ENCODE data around the gene ATXN7L2. TPM values are rescaled to one million over a fixed set of nuclear protein-coding genes. Genes with fewer than 3 reads are reported as not detected.
"Not testable (repeated sequence)": the region's sequence is repeated elsewhere in the genome, so short reads cannot be mapped to it uniquely, and the experiment has no call there.

ATXN7L2 gene, protein sequence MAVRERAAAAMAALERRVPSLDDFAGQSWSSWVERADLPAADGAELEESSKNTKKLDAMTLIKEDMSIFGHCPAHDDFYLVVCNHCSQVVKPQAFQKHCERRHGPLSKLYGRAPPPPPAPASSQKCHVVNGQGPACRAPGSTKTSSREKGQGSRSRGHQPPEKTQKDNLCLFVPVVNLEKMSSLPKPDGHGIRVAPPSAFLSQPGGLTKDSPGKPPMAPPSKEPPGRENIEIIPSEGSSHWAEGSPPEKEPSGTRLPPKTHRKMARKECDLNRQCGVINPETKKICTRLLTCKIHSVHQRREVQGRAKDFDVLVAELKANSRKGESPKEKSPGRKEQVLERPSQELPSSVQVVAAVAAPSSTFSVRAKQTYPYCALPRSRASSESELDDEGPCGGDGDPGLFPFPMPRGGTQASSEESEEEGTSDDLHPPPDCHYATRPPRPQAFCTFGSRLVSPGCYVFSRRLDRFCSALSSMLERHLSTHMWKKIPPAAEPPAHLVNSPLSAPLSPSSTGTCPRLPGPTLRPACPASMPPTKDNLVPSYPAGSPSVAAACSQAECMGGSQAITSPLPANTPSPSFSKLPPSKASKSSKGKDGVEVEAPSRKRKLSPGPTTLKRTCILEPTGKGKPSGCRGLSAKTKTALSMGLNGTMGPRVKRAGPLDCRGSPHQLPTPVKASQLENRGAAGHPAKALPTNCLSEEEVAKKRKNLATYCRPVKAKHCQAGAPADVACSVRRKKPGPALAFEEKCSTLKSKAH
- total RNA-seq: 5.0 TPM

DNA sequence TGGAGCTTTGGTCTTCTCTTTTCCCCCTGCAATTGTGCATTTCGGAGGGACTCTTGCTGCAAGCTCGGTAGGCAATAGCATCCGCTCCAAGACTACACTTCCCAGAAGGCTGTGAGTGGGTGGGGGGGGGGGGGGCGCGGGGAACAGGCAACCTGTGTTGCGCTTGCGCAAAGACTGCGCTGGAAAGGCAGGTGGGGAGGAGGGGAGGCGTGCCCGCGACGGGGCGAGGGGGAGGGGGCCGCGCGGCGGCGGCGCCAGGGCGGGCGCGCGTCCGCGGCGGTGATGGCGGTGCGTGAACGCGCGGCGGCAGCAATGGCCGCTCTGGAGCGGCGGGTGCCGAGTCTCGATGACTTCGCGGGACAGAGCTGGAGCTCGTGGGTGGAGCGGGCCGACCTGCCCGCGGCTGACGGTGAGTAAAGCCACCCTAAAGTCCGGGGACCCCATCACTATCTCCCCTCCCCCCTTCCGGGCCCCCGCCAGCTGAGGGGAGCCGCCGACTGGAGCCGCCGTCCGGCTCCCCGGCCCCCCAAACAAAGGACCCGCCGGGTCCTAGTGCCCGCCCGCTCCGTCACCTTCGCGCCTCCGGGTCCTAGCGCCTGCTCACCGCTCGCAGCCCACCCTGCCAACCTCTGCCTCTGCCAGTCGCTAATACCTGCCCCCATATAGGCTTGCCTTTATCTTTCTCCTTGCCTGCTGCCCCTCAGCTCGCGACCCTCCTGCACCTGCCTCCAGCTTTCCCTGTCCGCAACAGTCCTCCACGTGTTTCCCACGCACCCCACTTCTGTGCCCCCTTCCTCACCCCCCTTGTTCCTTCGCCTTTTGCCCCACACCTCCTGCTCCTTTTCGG is at the start of gene ATXN7L2:
Gene ATXN7L2 (plus strand): TSS at position 234 of the 847 bp plus-strand sequence. CDS start 49 bp downstream, at position 283.
- DNase-seq (ENCODE audit: low spot score) (peak; percentile 95), ATAC-seq (peak; percentile 90)
- intact Hi-C loops (cut with DNase I): no loop called here

DNA sequence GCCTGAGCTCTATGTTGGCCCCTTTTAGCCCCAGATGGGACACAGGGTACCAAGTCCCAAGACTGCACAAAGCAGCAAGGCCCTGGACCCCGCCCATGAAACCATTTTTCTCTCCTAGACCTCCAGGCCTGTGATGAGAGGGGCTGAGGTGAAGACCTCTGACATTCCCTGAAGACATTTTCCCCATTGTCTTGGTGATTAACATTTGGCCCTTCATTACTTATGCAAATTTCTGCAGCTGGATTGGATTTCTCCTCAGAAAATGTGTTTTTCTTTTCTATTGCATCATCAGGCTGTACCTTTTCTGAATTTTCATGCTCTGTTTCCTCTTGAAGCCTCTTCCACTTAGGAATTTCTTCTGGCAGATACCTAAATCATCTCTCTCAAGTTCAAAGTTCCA is 49.2 kb upstream of the ATXN7L2 start:
- DNase-seq (ENCODE audit: low spot score) (no peak), ATAC-seq (no peak)
- intact Hi-C loops (cut with DNase I): no loop called here

DNA sequence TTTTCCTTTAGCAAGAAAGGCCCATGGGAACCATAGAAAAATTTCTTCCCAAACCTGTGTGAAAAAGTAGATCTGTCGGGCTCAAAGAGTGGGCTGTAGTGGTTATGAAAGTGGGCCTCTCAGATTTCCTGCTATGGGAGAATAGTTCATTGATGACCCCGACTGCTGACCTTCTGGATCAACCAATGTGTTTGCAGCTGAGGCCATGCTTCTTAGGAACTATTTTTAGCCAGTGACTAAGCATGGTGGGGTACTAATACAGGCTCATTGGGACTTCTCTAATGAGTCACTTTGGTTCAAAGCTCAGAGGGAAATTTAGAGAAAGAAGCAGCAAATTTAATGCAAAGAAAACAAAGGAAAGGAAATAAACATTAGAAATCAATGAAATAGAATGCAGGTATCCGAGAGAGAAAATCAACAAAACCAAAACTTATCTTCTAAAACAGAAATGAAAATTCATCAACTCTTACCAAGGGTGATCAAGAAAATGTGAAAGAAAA is 44.9 kb upstream of the ATXN7L2 start:
- intact Hi-C loops (cut with DNase I): no loop called here
- DNase-seq (ENCODE audit: low spot score) (no peak), ATAC-seq (no peak)

DNA sequence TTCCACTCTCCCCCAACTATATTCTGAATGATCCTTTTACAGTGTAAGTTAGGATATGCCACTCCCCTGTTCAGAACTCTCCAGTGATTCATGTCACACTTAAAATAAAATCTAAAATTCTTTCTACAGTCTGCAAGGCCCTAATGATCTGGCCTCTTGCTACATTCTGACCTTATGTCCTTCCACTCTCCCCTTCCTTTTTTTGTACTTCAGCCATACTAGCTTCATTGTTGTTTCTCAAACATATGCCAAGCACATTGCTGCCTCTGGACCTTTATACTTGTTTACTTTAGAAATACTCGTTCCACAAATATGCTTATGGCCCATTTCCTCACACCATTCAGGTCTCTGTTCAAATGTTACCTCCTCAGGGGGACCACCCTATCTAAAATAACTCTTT is 42.6 kb upstream of the ATXN7L2 start:
- DNase-seq (ENCODE audit: low spot score) (no peak), ATAC-seq (no peak)
- intact Hi-C loops (cut with DNase I): no loop called here

DNA sequence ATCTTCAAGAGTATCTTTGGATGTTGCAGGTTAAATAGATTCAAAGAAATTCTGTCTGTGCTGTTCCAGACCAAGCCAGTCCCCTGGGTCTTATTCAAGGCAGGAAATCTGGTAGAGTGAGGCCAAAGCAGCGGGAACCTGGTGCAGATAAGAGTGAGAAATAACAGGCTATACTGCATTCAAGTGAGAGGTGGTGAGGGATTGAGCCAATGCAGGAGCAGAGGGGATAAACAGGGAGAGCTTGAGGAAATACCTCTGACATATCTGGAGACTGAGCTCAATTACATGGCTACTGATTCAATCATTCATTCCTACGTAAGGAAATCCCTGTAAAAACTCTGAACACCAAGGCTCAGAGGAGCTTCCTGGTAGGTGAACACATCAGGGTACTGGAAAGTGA is 40.2 kb upstream of the ATXN7L2 start:
- DNase-seq (ENCODE audit: low spot score) (no peak), ATAC-seq (no peak)
- intact Hi-C loops (cut with DNase I): no loop called here

DNA sequence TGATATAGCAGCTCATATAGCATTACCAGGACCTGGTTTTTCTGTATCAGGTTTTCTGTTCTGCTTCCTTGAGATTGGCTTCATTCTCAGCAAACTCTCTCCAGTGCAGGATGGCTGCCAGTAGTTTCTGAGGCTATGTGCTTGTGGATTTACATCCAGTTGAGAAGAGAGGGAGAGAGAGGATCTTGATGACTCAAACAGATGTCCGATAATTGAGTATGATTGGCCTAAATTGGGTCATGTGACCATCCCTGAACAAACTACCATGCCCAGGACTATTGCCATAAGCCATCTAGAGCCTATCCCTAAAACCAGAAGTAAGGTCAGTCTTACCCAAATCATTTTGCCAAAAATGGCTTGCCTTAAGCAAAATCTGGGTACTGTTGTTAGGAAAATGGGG is 39.4 kb upstream of the ATXN7L2 start:
- ATAC-seq: no peak

DNA sequence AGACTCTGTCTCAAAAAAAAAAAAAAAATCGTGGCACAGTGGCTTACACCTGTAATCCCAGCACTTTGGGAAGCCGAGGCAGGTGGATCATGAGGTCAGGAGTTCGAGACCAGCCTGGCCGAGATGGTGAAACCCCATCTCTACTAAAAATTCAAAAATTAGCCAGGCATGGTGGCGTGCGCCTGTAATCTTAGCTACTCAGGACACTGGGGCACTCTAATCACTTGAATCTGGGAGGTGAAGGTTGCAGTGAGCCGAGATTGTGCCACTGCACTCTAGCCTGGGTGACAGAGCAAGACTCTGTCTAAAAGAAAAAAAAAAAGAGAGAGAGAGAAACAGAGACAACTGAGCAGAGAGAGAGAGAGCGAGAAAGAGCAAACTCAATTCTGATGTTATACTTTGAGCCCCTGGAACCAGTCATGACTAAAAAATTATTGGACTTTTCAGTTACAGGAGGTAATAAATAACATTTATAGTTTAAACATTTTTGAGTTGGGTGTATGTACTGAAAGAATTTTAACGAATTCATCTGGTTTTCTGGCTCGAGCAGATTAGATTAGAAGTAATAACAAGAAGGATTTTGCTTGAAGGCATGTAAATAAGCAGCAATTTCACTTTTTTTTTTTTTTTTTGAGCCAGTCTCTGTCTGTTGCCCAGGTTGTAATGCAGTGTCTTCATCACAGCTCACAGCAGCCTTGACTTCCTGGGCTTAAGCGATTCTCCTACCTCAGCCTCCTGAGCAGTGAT is 37.6 kb upstream of the ATXN7L2 start:
- intact Hi-C loops (cut with DNase I); DNase-seq (ENCODE audit: low spot score); ATAC-seq: not testable (repeated sequence)

More for the DNA sequence above, 39.4 kb upstream of the ATXN7L2 start:
- intact Hi-C loops (cut with DNase I): no loop called here
- no peak for DNase-seq (ENCODE audit: low spot score)

DNA sequence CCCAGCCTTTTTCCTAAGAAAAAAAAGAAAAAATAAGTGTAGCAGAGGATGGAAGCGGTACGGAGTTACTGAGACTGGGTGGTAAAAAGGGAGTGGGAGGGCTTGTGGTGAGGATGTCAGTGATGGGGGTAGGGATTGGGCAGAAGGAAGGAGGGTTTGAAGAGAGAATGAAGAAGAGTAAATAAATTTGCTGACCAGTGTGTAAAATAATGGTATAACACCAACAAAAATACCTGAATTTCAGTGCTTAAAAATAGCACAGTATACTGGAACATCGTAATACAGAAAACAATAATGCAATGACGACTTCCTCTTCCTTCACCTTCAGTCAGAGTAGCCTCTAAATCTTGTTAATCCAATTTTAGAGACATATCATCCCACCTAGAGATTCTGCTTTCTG is 36.2 kb upstream of the ATXN7L2 start:
- intact Hi-C loops (cut with DNase I): no loop called here
- ATAC-seq (no peak), DNase-seq (ENCODE audit: low spot score) (no peak)

DNA sequence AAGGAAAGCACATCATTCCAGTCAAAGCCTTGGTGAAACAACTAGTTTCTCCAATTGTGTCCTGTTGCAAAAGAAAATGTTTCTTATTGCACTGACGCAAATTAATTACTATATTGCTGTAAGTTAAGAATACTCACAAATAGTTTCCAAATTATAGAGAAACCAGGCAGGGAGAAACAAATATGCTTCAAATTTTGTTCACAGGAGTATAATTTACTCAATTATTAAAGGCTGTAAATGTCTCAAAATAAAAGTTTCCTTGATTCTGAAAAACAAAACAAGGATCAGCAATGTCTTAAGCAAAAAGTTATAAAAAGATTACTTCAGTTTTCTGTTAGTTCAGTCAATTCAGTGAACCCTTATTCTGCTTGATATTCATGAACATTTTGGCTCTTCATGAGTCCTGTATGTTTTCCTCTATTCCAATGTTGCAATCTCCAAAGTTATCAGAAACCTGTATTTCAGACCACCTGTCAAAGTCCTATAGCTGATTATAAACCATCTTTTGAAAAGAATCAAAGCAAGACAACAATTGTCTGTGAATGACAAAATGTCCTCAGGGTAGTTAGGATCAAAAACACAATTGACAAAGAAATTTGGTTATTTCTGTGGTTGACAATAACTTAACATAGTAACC is 29.1 kb upstream of the ATXN7L2 start:
- DNase-seq (ENCODE audit: low spot score) (no peak), ATAC-seq (no peak)
- intact Hi-C loops (cut with DNase I): no loop called here

DNA sequence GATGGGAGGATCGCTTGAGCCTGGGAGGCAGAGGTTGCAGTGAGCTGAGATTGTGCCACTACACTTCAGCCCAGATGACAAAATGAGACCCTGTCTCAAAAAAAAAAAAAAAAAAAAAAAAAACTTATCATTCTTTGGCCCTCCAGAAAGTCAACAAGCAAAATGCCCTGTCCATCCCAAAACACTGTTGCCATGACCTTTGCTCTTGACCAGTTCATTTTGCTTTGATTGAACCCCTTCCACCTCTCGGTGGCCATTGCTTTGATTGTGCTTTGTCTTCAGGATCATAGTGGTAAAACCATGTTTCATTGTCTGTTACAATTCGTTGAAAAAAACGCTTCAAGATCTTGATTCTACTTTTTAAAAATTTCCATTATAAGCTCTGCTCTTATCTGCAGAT is 25.9 kb upstream of the ATXN7L2 start:
- no peak for ATAC-seq
- intact Hi-C loops (cut with DNase I): no loop called here
- no peak for DNase-seq (ENCODE audit: low spot score)

DNA sequence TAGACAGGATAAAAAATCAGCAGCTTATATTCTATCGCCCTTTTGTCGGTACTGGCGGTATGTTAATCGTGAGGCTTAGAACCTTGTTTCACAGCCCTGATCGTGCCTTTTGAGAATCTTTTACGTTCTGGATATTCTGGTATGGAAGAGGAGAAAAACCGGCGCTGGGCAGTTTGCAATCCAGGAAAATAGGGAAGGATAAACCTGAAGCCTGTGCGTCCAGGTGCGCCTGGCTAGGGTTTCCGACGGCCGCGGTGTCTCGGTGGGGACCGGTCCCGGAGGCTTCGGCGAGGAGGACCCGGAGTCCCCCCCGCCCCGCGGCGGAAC is 17.6 kb upstream of the ATXN7L2 start:
- no peak for ATAC-seq

DNA sequence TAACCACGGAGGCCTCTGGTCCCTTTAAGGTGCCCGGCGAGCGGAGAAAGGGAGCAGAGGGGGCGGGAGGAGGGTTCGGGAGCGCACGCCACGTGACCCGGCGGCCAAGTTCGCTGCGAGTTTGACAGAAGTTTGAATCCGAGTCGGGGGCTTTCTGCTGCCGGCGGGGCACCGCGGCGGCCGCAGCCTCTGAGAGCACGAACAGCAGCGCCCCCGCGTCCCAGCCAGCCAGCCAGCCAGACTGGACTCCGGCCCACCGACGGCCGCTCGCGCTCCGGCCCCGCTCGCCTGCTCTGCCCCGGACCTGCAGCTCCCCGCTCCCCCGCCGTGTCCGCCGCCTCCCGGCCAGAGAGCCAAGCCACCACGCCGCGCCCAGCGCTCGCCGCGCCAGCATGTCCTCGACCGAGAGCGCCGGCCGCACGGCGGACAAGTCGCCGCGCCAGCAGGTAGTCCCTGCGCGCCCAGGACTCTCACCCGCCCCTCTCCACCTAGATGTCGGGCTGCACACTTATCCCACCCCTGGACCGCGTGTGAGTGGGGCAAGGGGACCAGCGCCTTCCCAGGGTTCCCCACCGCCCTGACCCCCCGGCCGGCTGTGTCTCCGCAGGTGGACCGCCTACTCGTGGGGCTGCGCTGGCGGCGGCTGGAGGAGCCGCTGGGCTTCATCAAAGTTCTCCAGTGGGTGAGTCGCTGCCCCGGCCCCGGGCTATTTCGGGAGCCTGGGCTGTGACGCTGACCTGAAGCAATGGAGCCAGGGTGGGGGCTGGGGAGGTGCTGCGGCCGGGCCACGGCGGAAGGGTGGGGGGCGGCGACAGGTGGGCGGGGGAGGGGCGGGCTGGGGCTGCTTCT is 17.0 kb upstream of the ATXN7L2 start, which contains the start of gene SYPL2:
Gene SYPL2 (plus strand): TSS at position 95 of the 849 bp plus-strand sequence. CDS start 298 bp downstream, at position 393.
- intact Hi-C loops (cut with DNase I): no loop called here
- peak; percentile 76 for ATAC-seq
- no peak for DNase-seq (ENCODE audit: low spot score)

More for the DNA sequence above, 17.6 kb upstream of the ATXN7L2 start:
- no peak for DNase-seq (ENCODE audit: low spot score)
- intact Hi-C loops (cut with DNase I): no loop called here

DNA sequence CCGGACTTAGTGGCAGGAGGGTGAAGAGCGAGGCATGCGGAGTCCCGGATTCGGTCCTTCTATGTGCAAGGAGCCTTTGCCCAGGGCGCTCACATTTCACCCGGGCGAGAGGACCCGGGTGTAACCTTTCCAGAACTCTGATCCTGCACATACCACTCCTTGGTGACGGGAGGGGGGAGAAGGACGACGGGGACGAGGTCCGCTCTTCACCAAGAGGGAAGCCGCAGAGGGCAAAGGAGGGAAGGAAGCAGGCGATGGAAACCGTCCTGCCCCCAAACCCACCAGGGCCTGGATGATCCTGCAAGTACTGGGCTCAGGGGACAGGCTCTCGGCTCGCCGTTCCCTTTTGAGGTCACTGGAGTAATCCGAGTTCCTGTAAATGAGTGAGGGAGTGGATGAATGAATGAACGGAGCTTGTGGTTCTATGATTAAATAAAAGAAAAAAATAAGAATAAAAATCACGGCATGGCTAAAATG is 16.4 kb upstream of the ATXN7L2 start:
- DNase-seq (ENCODE audit: low spot score): no peak

DNA sequence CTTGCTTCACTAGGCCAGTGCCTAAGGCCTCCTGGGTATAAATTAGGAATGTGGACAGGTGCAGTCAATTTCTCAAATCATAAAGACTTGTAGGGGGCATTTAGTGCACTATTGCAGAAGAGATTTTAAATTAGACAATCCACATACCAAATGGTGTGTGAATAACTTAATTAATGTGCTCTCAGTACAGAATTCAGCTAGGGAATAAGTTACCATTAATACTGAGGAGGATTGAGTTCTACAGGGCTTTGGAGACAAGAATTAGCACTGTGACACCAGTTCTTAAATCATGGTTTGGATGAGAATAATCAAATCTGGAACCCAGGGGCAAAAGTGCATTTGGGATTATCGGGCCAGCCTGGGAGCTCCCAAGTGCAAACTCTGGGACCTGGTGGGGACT is 15.6 kb upstream of the ATXN7L2 start:
- ATAC-seq: no peak
- intact Hi-C loops (cut with DNase I): no loop called here

More for the DNA sequence above, 16.4 kb upstream of the ATXN7L2 start:
- intact Hi-C loops (cut with DNase I): no loop called here
- peak; percentile 21 for ATAC-seq

DNA sequence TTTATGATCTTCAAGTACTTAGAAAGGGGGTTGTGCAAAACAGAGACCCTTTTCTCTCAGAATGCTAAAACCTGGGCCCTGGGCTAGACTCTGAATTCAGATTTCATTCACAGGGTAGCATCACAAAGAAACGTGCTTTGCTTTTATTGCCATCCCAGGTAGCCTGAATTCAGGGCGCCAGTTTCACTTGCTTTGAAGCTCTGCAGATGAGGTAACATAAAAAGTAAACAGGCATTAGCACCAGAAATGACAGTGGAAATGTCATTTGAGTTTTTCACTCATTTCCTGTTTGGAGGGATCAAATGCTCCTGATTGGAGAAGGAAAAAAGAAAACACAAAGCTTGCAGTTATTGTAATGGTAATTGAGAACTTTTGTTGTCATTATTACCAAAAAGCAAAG is 14.8 kb upstream of the ATXN7L2 start:
- no peak for DNase-seq (ENCODE audit: low spot score)
- intact Hi-C loops (cut with DNase I): no loop called here
- ATAC-seq: no peak

More for the DNA sequence above, 15.6 kb upstream of the ATXN7L2 start:
- DNase-seq (ENCODE audit: low spot score): no peak

DNA sequence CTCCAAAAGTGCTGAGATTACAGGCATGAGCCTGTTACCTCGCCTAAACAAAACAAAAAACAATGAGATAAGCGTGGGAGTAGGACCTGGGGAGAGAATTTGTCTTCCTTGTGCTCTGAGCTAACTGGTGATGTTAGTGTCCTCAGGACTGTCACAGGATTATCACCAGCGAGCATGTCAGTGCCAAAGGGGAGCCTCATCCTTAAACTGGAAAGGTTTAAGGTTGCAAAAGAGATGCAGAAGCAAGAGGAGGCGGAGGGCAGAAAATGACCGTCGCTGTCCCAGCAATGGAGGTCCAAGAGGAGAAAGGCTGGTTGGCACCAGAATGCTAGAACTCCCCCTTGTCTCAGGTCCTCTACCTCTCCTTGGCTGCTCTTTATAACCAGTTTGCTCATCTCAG is 13.5 kb upstream of the ATXN7L2 start:
- intact Hi-C loops (cut with DNase I): no loop called here
- ATAC-seq (no peak), DNase-seq (ENCODE audit: low spot score) (no peak)

DNA sequence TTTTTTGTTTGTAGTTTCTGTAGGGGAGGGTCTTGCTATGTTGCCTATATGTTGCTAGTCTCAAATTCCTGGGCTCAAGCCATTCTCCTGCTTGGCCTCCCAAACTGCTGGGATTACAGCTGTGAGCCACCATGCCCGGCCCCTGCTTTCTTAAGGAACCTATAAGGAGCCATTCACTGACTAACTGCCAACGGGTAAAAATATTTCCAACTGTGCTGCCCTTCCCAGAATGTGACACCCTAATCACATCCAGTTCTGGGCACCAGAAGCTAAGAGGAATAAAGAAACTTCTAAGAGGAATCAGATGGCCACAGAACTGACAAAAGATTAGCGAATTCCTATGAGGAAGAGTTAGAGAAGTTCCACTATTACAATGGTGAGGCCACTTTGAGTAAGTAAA is 10.9 kb upstream of the ATXN7L2 start:
- intact Hi-C loops (cut with DNase I): loop anchor here (1.0 kb wide), 1 partner anchor 22 kb away; no protein-coding TSS in a partner anchor
- DNase-seq (ENCODE audit: low spot score) (no peak), ATAC-seq (no peak)
